Astrocyte (in vitro differentiated cells and primary cell): Measurements from ENCODE around the gene EPS8. TPM values are rescaled to one million over a fixed set of nuclear protein-coding genes. Genes with fewer than 3 reads are reported as not detected.

Experiments
- DNase-seq: peaks from one replicate; pipeline ENCODE4 v3.0.0-alpha.2; 2010; ENCODE audit warnings: low read depth
- FAIRE-seq: peaks from 2 replicates; lab custom pipeline; 2011; peaks lifted over from hg19 to GRCh38; lab: Jason Lieb, UNC
- H2AFZ ChIP-seq: 2 replicates; pipeline ENCODE4 v1.6.0; 2012; ENCODE audit warnings: low read depth, low read length, inconsistent platforms
- H3K27ac ChIP-seq: 2 replicates; pipeline ENCODE4 v1.5.1; 2011; ENCODE audit warnings: low read depth, low read length, inconsistent platforms
- H3K27me3 ChIP-seq: 2 replicates; pipeline ENCODE4 v1.6.0; 2011; ENCODE audit warnings: low read length, inconsistent platforms; ENCODE audit not compliant: insufficient read depth
- H3K36me3 ChIP-seq: 2 replicates; pipeline ENCODE4 v1.5.1; 2011; ENCODE audit warnings: low read length, inconsistent platforms; ENCODE audit not compliant: insufficient read depth
- H3K4me1 ChIP-seq: 2 replicates; pipeline ENCODE4 v1.5.1; 2011; ENCODE audit warnings: low read length, inconsistent platforms; ENCODE audit not compliant: insufficient read depth
- H3K4me2 ChIP-seq: 2 replicates; pipeline ENCODE4 v1.6.0; 2012; ENCODE audit warnings: low read length, inconsistent platforms
- H3K4me3 ChIP-seq: 2 replicates; pipeline ENCODE4 v1.5.1; 2011; ENCODE audit warnings: low read depth, mild to moderate bottlenecking, low read length, inconsistent platforms; ENCODE audit not compliant: insufficient read depth
- H3K79me2 ChIP-seq: 2 replicates; pipeline ENCODE4 v1.6.0; 2012; ENCODE audit warnings: mild to moderate bottlenecking, low read length, inconsistent platforms; ENCODE audit not compliant: insufficient read depth
- H3K9ac ChIP-seq: 2 replicates; pipeline ENCODE4 v1.6.0; 2012; ENCODE audit warnings: mild to moderate bottlenecking, low read length, inconsistent platforms
- H3K9me3 ChIP-seq: 2 replicates; pipeline ENCODE4 v1.5.1; 2012; ENCODE audit warnings: low read depth, mild to moderate bottlenecking, low read length, inconsistent platforms; ENCODE audit not compliant: insufficient read depth
- H4K20me1 ChIP-seq: 2 replicates; pipeline ENCODE4 v1.6.0; 2012; ENCODE audit warnings: low read length, inconsistent platforms; ENCODE audit not compliant: insufficient read depth
- H3K27ac Mint-ChIP-seq: one replicate; pipeline ENCODE4 v1.8.0; 2021; ENCODE audit warnings: mild to moderate bottlenecking, mixed read lengths; ENCODE audit not compliant: unreplicated experiment
- H3K27me3 Mint-ChIP-seq: one replicate; pipeline ENCODE4 v1.8.0; 2021; ENCODE audit warnings: low read depth, mixed read lengths; ENCODE audit not compliant: unreplicated experiment
- H3K36me3 Mint-ChIP-seq: one replicate; pipeline ENCODE4 v1.8.0; 2021; ENCODE audit warnings: low read depth, mixed read lengths; ENCODE audit not compliant: unreplicated experiment
- H3K4me1 Mint-ChIP-seq: one replicate; pipeline ENCODE4 v1.8.0; 2021; ENCODE audit warnings: low read depth, mixed read lengths; ENCODE audit not compliant: unreplicated experiment
- H3K4me3 Mint-ChIP-seq: one replicate; pipeline ENCODE4 v1.8.0; 2021; ENCODE audit warnings: mild to moderate bottlenecking, moderate library complexity, mixed read lengths; ENCODE audit not compliant: unreplicated experiment
- H3K9me3 Mint-ChIP-seq: one replicate; pipeline ENCODE4 v1.8.0; 2021; ENCODE audit warnings: mild to moderate bottlenecking, mixed read lengths; ENCODE audit not compliant: unreplicated experiment
- CTCF ChIP-seq: IDR thresholded peaks from 2 replicates; pipeline ENCODE4 v1.5.1; 2011; ENCODE audit warnings: low read depth, mild to moderate bottlenecking, inconsistent platforms, low read length, moderate library complexity; ENCODE audit not compliant: insufficient read depth
- EZH2 ChIP-seq: IDR thresholded peaks from 2 replicates; pipeline ENCODE4 v1.6.1; 2012; ENCODE audit warnings: mild to moderate bottlenecking, low read length, inconsistent platforms; ENCODE audit not compliant: insufficient read depth
- total RNA-seq: library from RNA; stranded (reverse); gene quantifications from 2 replicates; pipeline ENCODE4 v1.2.1, GENCODE V29; 2021

The EPS8 gene
- total RNA-seq, 1 donor from 2014 or later, result 31.8 TPM

DNA sequence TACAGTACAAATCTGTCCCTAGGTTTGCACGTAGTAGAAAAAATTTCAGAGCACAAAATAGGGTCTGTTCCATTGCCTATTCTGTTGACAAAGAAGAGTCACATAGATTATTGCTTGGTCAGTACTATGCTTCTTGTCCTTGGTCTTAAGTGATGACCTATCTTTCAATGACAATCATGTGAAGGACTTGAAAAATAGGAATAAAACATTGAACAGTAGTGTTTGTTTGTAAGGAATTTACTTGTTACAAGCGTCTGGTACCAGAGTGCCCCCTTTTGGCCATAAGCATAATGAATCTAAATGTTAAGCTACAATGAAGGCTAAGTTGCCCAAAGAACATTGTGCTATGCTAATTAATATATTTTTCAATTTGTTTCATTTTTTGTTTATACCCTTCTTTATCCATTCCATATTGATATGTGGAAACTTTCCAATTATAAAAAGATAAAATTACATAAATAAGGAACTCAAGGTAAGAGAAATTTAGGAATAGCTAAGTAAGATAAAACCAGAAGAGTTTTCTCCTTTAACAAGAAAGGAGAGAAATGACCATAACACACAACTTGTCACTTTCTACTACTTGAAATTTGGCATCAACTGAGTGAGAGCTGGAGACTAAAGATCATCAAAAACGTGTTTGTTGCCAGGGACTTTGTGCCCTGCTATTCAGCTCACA is 204.7 kb downstream of the EPS8 start:
- H3K27ac Mint-ChIP-seq, result no peak overlapping the region
- H3K9me3 ChIP-seq, result no peaks in the 10 kb centered on the region
- no peak overlapping the region for H3K9ac ChIP-seq
- H3K36me3 Mint-ChIP-seq, result no peaks in the 10 kb centered on the region
- TF ChIP-seq EZH2 (no peak), CTCF (peak; percentile 67)
- H3K4me1 Mint-ChIP-seq, result no peaks in the 10 kb centered on the region
- H3K27ac ChIP-seq, result no peak overlapping the region
- H3K9me3 Mint-ChIP-seq, result peaks cover 4% of the 10 kb centered on the region
- H3K4me2 ChIP-seq, result no peak overlapping the region
- no peak overlapping the region for H3K4me3 ChIP-seq
- no peaks in the 10 kb centered on the region for H3K27me3 Mint-ChIP-seq
- H3K36me3 ChIP-seq, result no peaks in the 10 kb centered on the region
- H4K20me1 ChIP-seq, result no peaks in the 10 kb centered on the region
- no peaks in the 10 kb centered on the region for H3K4me1 ChIP-seq
- no peaks in the 10 kb centered on the region for H3K79me2 ChIP-seq
- FAIRE-seq (no peak), DNase-seq (peak; percentile 53)
- peaks cover 3% of the 10 kb centered on the region for H3K27me3 ChIP-seq
- H2AFZ ChIP-seq, result no peak overlapping the region
- no peak overlapping the region for H3K4me3 Mint-ChIP-seq

GRCh38 chr12:15583804-15584203 is 205.4 kb downstream of the EPS8 start:
- no peaks in the 10 kb centered on the region for H3K36me3 Mint-ChIP-seq
- no peak overlapping the region for H3K27ac ChIP-seq
- H3K27me3 Mint-ChIP-seq, result no peaks in the 10 kb centered on the region
- H3K27me3 ChIP-seq, result peaks cover 3% of the 10 kb centered on the region
- H3K36me3 ChIP-seq, result no peaks in the 10 kb centered on the region
- H3K9me3 Mint-ChIP-seq, result peaks cover 4% of the 10 kb centered on the region
- H3K9ac ChIP-seq, result no peak overlapping the region
- H4K20me1 ChIP-seq, result no peaks in the 10 kb centered on the region
- H3K9me3 ChIP-seq, result no peaks in the 10 kb centered on the region
- H3K4me3 Mint-ChIP-seq, result no peak overlapping the region
- DNase-seq (no peak), FAIRE-seq (no peak)
- H3K4me3 ChIP-seq, result no peak overlapping the region
- TF ChIP-seq EZH2, result no peak
- no peak for TF ChIP-seq CTCF
- H3K4me2 ChIP-seq, result no peak overlapping the region
- no peaks in the 10 kb centered on the region for H3K4me1 ChIP-seq
- no peaks in the 10 kb centered on the region for H3K4me1 Mint-ChIP-seq
- H3K27ac Mint-ChIP-seq, result no peak overlapping the region
- H3K79me2 ChIP-seq, result no peaks in the 10 kb centered on the region
- no peak overlapping the region for H2AFZ ChIP-seq

DNA sequence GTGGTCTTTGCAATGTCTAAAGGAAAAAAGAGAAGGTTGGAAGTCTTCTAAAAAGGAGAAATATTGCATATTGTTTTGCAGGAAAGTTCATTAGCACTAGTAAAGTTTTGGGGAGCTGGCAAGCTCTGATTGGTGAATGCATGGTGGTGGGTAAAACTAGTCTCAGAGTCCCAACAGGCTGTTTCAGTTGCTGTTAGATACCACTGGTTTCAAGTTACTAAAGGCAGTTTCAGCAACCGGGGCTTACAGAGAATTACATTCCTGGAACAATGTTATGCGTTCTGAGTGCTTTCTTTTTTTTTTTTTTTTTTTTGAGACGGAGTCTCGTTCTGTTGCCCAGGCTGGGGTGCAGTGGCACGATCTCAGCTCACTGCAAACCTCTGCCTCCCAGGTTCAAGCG is 208.2 kb downstream of the EPS8 start:
- H3K4me3 ChIP-seq, result no peak overlapping the region
- TF ChIP-seq EZH2, result no peak
- no peak for TF ChIP-seq CTCF
- Mint-ChIP-seq H3K4me3 (no peak overlapping the region), H3K9me3 (peaks cover 4% of the 10 kb centered on the region), H3K27me3 (no peaks in the 10 kb centered on the region), H3K4me1 (no peaks in the 10 kb centered on the region), H3K36me3 (no peaks in the 10 kb centered on the region), H3K27ac (no peak overlapping the region)
- H3K27ac ChIP-seq, result no peak overlapping the region
- no peak overlapping the region for H3K9ac ChIP-seq
- no peak overlapping the region for H3K4me2 ChIP-seq
- DNase-seq, result no peak
- no peak overlapping the region for H2AFZ ChIP-seq
- H3K9me3 ChIP-seq, result no peaks in the 10 kb centered on the region
- H3K4me1 ChIP-seq, result no peaks in the 10 kb centered on the region
- no peaks in the 10 kb centered on the region for H3K27me3 ChIP-seq
- no peaks in the 10 kb centered on the region for H3K79me2 ChIP-seq
- H4K20me1 ChIP-seq, result no peaks in the 10 kb centered on the region
- no peak for FAIRE-seq
- no peaks in the 10 kb centered on the region for H3K36me3 ChIP-seq
